ENCODE data around the gene SLC25A40. TPM values are rescaled to one million over a fixed set of nuclear protein-coding genes. Genes with fewer than 3 reads are reported as not detected.

Gene SLC25A40
- total RNA-seq, 1 donor = 22.9 TPM

DNA sequence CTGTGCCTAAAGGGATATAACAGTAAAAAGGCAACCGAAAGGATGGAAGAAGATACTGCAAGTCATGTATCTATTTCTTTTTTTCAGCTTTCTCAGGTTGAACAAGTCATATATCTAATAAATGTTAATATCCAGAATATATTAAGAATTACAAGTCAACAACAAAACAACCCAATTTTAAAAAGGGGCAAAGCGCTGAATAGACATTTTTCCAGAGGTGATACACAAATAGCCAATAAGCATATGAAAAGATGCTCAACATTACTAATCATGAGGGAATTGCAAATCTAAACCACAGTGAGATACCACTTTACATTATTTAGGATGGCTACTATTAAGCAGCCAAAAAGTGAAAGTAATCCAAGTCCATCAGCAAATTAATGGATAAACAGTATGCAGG lies 23.1 kb upstream of the SLC25A40 start:
- H3K4me3 ChIP-seq (ENCODE audit: low read depth, low read length) = no peak overlapping the region
- no peak for TF ChIP-seq CTCF (IDR thresholded peaks at IDR 0.05; ENCODE audit: insufficient read depth, low read length)
- DNase-seq (ENCODE audit: low read depth) = no peak

GRCh38 chr7:87895363-87895762 lies 19.2 kb upstream of the SLC25A40 start:
- no peak for TF ChIP-seq CTCF (IDR thresholded peaks at IDR 0.05; ENCODE audit: insufficient read depth, low read length)
- H3K4me3 ChIP-seq (ENCODE audit: low read depth, low read length) = no peak overlapping the region
- no peak for DNase-seq (ENCODE audit: low read depth)

- DNase-seq (ENCODE audit: low read depth) = peak; percentile 76
- TF ChIP-seq CTCF (IDR thresholded peaks at IDR 0.05; ENCODE audit: insufficient read depth, low read length) = peak; percentile 33
- H3K4me3 ChIP-seq (ENCODE audit: low read depth, low read length) = no peak overlapping the region
These were observed 10.7 kb upstream of the SLC25A40 start for GRCh38 chr7:87886875-87887274.

DNA sequence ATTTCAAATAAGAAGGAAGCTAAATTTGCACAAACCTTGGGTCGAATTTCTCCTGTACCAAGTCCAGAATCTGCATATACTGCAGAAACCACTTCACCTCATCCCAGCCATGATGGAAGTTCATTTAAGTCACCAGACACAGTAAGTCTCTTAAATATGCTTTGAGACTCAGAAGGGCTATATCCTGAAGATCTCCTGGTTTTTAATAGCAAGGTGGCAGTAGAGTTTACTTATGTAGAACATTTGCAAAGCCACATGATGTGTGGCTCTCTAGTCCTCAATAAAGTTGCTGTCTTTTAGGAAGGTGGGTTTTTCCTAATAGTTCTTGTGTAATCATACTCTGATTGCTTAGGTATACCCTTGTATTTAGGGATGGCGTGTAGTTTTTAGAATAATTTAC lies 8.9 kb upstream of the SLC25A40 start:
- TF ChIP-seq CTCF (IDR thresholded peaks at IDR 0.05; ENCODE audit: insufficient read depth, low read length) = no peak
- no peak overlapping the region for H3K4me3 ChIP-seq (ENCODE audit: low read depth, low read length)
- DNase-seq (ENCODE audit: low read depth) = no peak

- no peak for DNase-seq (ENCODE audit: low read depth)
- no peak overlapping the region for H3K4me3 ChIP-seq (ENCODE audit: low read depth, low read length)
- no peak for TF ChIP-seq CTCF (IDR thresholded peaks at IDR 0.05; ENCODE audit: insufficient read depth, low read length)
These were observed 6.2 kb upstream of the SLC25A40 start for GRCh38 chr7:87882151-87882937.

DNA sequence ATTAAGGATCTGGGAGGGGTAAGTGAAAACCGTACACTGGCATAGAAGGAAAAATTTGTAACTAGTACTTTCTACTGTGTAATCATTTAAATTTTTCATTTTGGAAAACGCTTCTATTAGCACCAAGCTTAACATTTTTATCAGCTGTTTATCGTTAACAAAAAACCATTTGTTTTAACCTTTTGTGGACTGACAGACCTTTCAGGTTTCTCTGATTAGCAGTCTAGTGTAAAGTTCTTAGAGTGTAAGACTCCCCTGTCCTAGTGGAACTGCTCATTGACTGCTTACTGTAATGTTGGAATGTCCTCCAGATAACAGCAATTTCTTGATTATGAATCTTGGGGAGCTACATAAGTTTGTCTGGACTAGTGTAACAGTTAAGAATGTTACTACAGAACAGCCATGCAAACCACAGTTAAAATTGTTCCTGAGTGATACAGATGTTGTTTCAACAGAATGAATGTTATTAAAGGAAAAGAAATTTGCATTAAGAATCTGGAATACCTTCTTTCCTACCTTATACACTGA lies 2.1 kb upstream of the SLC25A40 start:
- peak overlapping the region; percentile 87 for H3K4me3 ChIP-seq (ENCODE audit: low read depth, low read length)
- no peak for TF ChIP-seq CTCF (IDR thresholded peaks at IDR 0.05; ENCODE audit: insufficient read depth, low read length)
- peak; percentile 48 for DNase-seq (ENCODE audit: low read depth)
